T1000 (cell line): ENCODE data around the gene KCTD13.
"Not testable (repeated sequence)": the region's sequence is repeated elsewhere in the genome, so short reads cannot be mapped to it uniquely, and the experiment has no call there.

Source experiments
- DNase-seq: peaks from one replicate; lab custom pipeline; 2025; ENCODE audit warnings: mixed read lengths; lab: John Stamatoyannopoulos, UW

The KCTD13 gene

GRCh38 chr16:29906520-29907244 lies 19.3 kb downstream of the KCTD13 start:
- DNase-seq, result no peak

GRCh38 chr16:29905668-29906067 lies 20.4 kb downstream of the KCTD13 start:
- DNase-seq, result no peak

- DNase-seq, result no peak
Measured at GRCh38 chr16:29904947-29905346, 21.1 kb downstream of the KCTD13 start.

DNA sequence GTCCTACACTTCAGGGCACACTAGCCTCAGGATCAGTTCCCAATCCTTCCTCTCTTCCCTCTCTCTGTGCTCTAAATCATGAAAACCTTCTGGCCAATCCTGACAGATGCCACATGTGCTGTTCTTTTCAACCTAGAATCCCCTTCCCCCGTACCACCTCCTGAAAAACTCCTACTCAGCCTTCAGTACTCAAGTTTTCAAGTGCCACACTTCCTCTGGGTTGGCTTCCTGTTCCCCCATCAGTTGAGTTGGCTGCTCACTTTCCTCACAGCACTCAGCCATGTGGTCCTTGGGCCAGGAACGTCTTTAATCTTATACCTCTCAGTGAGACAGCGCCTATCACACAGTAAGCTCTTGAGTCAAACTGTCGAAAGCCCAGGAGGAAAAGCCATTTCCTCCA lies 22.4 kb downstream of the KCTD13 start:
- DNase-seq, result no peak

GRCh38 chr16:29901607-29901945 lies 24.4 kb downstream of the KCTD13 start:
- no peak for DNase-seq

GRCh38 chr16:29900888-29901606 lies 25.0 kb downstream of the KCTD13 start:
- no peak for DNase-seq

- peak; percentile 81 for DNase-seq
Measured at GRCh38 chr16:29900102-29900887, 25.7 kb downstream of the KCTD13 start, which contains the start of gene ASPHD1. Gene ASPHD1, plus strand, starts transcription at chr16:29900488. Its CDS starts 484 bp downstream, at chr16:29900972.

- DNase-seq, result peak; percentile 14
Measured at GRCh38 chr16:29899516-29900101, 26.4 kb downstream of the KCTD13 start, which contains the start of gene SEZ6L2. Gene SEZ6L2, minus strand, starts transcription at chr16:29899550. Its CDS starts 531 bp downstream, at chr16:29899019.

DNA sequence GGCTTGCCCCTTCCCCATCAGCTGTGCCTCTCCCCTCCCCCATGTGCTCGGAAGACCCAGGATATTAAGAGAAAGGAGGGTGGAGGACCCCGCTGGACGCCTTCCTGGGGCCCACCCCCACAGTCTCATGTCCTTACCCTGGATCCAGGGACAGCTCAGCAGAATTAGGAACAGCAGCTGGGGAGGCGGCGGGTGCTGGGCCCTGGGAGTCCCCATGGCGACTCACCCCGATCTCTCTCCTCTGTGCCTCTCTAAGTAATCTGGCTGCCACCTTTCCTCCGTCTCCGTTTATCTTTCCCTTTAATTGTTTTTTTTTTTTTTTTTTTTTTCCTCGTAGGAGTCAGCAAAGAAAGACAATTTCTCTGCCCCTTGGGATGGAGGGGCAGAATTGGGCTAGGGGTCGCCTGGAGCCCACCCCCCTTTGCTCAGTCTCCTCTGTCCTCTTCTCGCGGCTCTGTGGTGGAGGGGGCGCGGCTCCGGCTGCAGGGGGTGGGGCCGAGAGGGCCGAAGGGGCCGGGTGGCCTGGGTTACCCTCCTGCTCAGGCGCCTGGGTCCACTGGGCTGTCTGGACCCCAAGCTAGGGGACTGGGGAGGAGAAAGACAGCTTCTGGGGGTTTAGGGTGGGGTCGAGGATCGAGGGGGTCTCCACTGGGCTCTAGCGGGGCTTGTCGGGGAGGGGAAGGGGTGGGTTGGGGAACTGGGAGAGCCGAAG lies 27.1 kb downstream of the KCTD13 start:
- no peak for DNase-seq

DNA sequence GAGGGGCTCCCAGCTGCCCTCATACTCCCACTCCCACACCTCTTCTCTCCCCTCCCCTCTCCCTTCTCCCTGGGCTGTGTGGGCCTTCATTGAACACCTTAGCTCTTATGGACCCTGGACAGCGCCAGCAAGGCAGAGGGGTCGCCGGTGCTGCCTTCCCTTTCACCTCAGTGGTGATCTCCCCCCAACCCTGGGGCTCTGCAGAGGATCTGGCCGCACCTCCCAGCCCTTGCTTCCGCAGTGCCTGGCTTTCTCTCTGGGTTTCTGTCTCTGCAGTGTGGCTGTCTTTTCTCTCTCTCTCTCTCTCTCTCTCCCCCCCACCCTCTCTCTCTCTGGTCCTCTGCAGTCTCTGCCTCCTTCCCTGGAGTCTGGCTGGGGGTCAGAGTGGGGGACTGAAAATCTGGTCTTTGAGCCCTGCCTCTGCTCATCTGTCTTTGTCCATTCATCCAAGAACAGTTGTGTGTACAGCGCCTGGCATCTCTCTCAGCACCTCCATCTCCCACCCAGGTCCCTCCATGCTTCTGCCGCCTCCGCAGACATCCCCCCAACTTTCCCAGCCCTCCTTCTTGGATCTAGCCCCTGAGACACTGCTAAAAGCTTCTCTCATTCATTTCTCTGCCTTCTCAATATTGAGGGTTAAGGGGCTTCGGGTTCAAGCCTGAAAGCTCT lies 27.8 kb downstream of the KCTD13 start:
- DNase-seq, result no peak

DNA sequence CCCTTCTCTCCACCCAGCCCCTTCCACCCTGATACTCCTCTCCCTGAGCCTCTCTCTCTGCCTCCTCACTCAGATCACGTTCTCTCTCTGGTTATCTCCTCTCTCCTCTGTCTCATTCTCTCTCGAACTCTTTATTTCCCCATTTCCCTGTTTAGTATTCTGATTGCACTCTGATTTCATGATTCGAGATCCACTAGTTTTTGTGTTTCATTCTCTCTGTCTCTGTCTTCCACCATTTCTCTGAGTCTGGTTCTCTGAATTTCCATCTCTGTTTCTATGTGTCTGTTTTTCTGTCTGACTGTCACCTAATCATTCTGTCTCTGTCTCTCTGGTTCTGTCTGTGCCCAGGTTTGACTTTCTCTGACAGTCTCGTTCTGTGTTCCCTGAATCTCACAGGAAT lies 28.7 kb downstream of the KCTD13 start:
- DNase-seq, result no peak

DNA sequence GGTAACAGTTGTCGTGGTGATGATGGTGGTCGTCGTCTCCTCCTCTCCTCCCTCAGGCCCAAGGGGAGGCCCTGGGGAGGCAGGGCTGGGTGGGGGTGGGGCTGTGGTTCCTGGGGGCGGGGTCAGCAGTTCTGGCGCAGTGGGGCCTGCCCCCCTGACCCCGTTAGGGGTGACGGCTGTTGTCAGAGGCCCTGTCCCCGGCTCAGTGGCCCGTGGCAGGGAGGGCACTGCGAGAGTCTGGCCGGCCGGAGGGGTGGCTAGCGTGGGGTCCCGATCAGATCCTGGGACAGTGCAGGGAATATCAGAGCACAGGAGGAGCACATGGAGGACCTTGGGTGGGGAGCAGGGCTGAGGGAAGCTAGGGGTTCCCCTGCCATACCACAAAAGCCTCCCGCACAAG lies 29.2 kb downstream of the KCTD13 start:
- DNase-seq, result no peak

DNA sequence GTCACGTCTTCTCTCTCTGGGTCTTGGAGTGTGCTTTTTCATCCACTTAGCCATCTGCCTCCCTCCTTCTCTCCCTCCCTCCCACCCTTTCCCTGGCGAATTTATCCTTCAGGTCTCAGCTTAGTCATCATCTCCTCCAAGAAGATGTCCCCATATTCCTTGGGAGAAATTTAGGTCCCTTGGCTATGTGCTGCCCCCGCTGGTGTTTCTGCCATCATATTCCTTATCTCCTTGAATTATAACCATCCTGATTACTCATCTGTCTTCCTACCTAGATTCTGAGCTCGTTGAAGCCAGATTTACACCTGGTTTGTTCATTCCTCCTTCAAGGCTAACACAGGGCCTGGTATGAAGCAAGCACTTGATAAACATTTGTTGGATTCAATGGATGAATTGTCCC lies 31.7 kb downstream of the KCTD13 start:
- DNase-seq, result no peak

GRCh38 chr16:29893553-29893952 lies 32.5 kb downstream of the KCTD13 start:
- no peak for DNase-seq

DNA sequence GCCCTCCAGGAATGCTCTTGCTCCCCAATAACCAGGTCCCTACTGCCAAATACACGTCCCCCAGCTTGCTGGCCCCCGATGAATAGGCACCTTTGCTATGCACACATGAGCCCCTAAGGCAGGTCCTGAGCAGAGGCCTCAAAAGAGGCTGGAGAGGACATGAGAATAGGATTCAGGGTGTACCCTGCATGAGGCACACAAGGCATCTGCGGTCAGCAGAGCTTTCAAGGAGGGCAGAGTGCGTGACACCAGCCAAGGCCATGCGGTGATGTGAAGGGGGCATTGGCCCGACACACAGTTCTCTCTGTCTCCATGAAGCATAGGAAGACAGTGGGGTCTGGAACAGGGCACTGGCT lies 33.6 kb downstream of the KCTD13 start:
- no peak for DNase-seq

DNA sequence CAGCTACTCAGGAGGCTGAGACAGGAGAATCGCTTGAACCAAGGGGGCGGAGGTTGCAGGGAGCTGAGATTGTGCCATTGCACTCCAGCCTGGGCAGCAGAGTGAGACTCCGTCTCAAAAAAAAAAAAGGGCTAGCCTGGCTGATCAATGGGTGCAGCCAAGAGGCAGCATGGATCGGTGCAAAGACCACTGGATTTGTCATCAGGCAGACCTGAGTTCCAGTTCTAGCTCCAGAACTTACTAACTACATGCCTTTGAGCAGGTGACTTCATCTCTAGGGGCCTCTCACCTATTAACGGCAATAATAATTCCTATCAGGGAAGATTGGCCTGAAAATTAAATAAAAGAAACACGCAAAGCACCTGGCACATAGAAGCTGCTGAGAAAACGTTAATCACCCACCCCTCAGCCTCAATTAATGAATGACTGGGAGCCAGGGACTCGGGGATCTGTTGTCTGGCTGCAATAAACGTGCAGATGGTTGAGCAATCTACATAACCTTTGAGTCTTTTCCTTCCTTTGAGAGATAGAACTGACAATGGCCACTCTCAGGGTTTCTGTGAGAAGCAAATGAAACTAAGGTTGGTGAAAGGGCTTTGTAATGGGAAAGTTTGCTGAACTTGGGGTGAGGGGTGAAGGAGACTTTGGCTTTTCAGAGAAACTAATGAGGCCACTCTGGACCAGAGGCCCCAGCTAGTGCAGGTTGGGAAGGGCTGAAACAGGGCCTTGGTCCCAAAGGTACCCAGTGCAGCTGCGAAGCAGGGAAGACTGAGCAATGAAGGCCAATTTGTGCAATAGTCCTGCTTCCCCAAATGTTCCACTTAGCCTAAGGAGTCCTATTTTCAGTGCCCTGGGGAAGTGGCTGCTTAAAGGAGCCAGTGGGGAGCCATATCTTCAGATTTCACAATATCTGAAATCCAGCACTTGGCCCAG lies 34.2 kb downstream of the KCTD13 start:
- no peak for DNase-seq

DNA sequence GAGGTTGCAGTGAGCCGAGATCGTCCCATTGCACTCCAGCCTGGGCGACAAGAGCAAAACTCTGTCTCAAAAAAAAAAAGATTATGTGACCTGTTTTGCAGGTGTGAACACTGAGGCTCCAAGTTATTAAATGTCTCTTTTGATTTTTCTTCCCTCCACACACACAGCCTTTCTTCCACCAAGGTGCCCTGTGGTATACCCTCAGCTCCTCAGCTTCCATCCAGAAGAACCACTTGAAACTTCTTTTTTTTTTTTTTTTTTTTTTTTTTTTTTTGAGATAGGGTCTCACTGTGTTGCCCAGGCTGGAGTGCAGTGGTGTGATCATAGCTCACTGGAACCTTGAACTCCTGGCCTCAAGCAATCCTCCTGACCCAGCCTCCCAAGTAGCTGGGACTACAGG lies 36.7 kb downstream of the KCTD13 start:
- not testable (repeated sequence) for DNase-seq

DNA sequence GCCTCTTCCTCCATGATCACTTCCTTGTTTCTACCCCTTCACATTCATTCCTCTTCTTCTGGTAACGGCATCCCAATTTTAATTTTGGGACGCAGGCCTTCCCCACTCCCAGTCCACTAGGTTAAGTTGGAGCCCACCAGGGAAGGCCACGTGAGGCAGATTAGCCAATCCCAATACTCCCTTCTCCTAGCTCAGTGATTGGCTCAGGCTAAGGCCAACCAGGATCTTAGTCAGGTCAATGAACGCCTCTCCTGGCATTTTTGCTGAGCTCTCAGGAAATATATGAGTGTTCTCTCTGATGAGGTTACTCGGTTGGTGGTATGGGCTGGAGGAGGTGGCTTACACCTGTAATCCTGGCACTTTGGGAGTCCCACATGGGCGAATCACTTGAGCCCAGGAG lies 42.0 kb downstream of the KCTD13 start:
- DNase-seq, result no peak

- no peak for DNase-seq
Measured at GRCh38 chr16:29881050-29881449, 45.0 kb downstream of the KCTD13 start.

DNA sequence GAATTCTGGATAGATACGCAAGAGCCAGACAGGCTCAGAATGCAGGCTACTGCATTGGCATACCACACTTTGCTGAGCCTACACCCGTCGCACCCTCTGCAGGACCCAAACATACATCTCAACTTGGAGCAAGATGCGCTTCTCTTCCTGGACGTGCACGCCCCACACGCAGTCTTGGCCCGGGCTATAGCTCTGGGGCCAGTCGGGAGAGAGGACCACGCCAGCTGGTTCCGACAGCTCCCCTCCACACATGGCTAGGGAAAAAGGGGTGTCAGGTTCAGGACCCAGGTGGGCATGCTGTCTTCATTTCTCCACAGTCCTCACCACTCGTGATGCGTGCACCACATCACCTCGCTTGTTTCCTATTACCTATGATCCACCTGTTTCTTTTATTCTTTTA lies 47.9 kb downstream of the KCTD13 start:
- DNase-seq, result no peak
